Measurements from ENCODE around the gene SLC45A2. TPM values are rescaled to one million over a fixed set of nuclear protein-coding genes. Genes with fewer than 3 reads are reported as not detected.
"Not testable (repeated sequence)": the region's sequence is repeated elsewhere in the genome, so short reads cannot be mapped to it uniquely, and the experiment has no call there.

Gene SLC45A2
- total RNA-seq, 2 experiments from 2014 or later: not detected

DNA sequence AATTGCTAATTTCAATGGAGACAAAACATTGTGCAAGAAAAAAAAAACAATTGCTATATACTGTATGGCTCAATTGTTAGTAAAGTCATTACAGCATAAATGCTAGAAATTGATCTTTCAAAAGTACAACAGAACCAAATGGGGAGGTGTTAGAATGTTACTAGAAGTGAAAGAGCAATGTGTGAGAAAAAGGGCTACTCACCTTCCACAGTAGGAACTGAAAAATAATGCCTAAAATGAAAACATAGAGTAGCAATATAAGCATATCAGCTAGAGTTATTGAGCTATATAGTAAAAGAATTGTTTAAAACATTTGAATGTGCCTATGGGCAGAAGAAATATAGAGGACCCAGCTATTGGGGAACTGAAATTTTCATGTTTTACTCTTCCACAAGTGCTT is 59.2 kb downstream of the SLC45A2 start:
- ChIA-PET CTCF (no interaction called here), POLR2A (interaction anchor here (0.5 kb wide), 1 partner anchor 31 kb away, joined by 3 read pairs; no protein-coding TSS in a partner anchor)
- Histone ChIP-seq H3K4me1 (ENCODE audit: insufficient read depth, low read length) (no peaks in the 10 kb centered on the region), H3K4me3 (ENCODE audit: low read length) (no peak overlapping the region), H3K27ac (ENCODE audit: low read depth in 1 of 2, low read length in 2 of 2) (no peak overlapping the region), H3K9me3 (ENCODE audit: control insufficient read depth in 1 of 2, insufficient read depth in 1 of 2, low read length in 2 of 2) (no peaks in the 10 kb centered on the region), H3K36me3 (ENCODE audit: insufficient read depth, low read length) (no peaks in the 10 kb centered on the region), H3K27me3 (ENCODE audit: control insufficient read depth in 1 of 2, insufficient read depth in 2 of 2, low read length in 2 of 2) (peaks cover 3 to 8% of the 10 kb centered on the region in 2 experiments)
- Mint-ChIP-seq H3K4me3 (no peak overlapping the region), H3K9me3 (no peaks in the 10 kb centered on the region), H3K36me3 (ENCODE audit: low read depth) (no peaks in the 10 kb centered on the region), H3K27ac (no peak overlapping the region), H3K4me1 (ENCODE audit: low read depth) (no peaks in the 10 kb centered on the region), H3K27me3 (peaks cover 25% of the 10 kb centered on the region)
- intact Hi-C loops (cut with DNase I, micrococcal nuclease): no loop called here
- TF ChIP-seq, protein P1, sequence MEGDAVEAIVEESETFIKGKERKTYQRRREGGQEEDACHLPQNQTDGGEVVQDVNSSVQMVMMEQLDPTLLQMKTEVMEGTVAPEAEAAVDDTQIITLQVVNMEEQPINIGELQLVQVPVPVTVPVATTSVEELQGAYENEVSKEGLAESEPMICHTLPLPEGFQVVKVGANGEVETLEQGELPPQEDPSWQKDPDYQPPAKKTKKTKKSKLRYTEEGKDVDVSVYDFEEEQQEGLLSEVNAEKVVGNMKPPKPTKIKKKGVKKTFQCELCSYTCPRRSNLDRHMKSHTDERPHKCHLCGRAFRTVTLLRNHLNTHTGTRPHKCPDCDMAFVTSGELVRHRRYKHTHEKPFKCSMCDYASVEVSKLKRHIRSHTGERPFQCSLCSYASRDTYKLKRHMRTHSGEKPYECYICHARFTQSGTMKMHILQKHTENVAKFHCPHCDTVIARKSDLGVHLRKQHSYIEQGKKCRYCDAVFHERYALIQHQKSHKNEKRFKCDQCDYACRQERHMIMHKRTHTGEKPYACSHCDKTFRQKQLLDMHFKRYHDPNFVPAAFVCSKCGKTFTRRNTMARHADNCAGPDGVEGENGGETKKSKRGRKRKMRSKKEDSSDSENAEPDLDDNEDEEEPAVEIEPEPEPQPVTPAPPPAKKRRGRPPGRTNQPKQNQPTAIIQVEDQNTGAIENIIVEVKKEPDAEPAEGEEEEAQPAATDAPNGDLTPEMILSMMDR (IDR thresholded peaks at IDR 0.05): no peak
- no peak for DNase-seq
- ATAC-seq (ENCODE audit: poor library complexity): no peak

DNA sequence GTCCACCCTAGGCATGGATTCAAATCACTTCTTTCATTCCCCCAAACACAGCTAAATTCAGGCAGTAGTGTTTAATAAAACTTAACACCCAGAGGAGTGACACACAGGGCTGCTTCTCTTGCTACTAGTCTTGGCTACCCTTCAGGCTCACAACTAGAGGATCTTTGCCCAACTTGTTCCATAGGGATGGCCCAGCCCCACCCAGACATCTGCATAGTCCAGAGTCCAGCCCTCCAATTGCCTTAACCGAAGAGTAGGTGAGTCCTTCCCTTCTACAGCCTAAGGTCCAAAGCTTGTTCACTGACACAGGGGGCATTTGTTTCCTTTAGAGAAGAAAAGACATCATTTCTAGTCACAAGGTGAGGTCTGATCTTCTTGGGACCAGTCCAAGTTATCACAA is 63.5 kb downstream of the SLC45A2 start:
- DNase-seq (no peak), ATAC-seq (ENCODE audit: poor library complexity) (no peak)
- H3K9me3 ChIP-seq (ENCODE audit: control insufficient read depth in 1 of 2, insufficient read depth in 1 of 2, low read length in 2 of 2): peaks cover 3 to 6% of the 10 kb centered on the region in 2 experiments
- no peaks in the 10 kb centered on the region for H3K4me1 ChIP-seq (ENCODE audit: insufficient read depth, low read length)
- H3K27ac ChIP-seq (ENCODE audit: low read depth in 1 of 2, low read length in 2 of 2): no peak overlapping the region
- no peaks in the 10 kb centered on the region for H3K36me3 ChIP-seq (ENCODE audit: insufficient read depth, low read length)
- no peak overlapping the region for H3K4me3 Mint-ChIP-seq
- no peak overlapping the region for H3K4me3 ChIP-seq (ENCODE audit: low read length)
- peaks cover 17% of the 10 kb centered on the region for H3K9me3 Mint-ChIP-seq
- no peaks in the 10 kb centered on the region for H3K36me3 Mint-ChIP-seq (ENCODE audit: low read depth)
- TF ChIP-seq, protein P1 (IDR thresholded peaks at IDR 0.05): no peak
- intact Hi-C loops (cut with DNase I, micrococcal nuclease): no loop called here
- POLR2A ChIA-PET: no interaction called here
- H3K4me1 Mint-ChIP-seq (ENCODE audit: low read depth): no peaks in the 10 kb centered on the region
- CTCF ChIA-PET: no interaction called here
- peaks cover 7 to 13% of the 10 kb centered on the region in 2 experiments for H3K27me3 ChIP-seq (ENCODE audit: control insufficient read depth in 1 of 2, insufficient read depth in 2 of 2, low read length in 2 of 2)
- no peak overlapping the region for H3K27ac Mint-ChIP-seq
- peaks cover 33% of the 10 kb centered on the region for H3K27me3 Mint-ChIP-seq

DNA sequence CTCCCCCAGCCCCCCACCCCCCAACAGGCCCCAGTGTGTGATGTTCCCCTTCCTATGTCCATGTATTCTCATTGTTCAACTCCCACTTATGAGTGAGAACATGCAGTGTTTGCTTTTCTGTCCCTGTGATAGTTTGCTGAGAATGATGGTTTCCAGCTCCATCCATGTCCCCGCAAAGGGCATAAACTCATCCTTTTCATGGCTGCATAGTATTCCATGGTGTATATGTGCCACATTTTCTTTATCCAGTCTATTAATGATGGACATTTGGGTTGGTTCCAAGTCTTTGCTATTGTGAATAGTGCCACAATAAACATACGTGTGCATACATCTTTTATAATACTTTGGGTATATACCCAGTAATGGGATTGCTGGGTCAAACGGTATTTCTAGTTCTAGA is 69.6 kb downstream of the SLC45A2 start:
- H3K36me3 Mint-ChIP-seq (ENCODE audit: low read depth); H3K4me1 Mint-ChIP-seq (ENCODE audit: low read depth); intact Hi-C loops (cut with DNase I, micrococcal nuclease); ATAC-seq (ENCODE audit: poor library complexity); H3K27me3 ChIP-seq (ENCODE audit: control insufficient read depth in 1 of 2, insufficient read depth in 2 of 2, low read length in 2 of 2); DNase-seq; H3K27ac Mint-ChIP-seq; CTCF ChIA-PET; H3K36me3 ChIP-seq (ENCODE audit: insufficient read depth, low read length); H3K4me1 ChIP-seq (ENCODE audit: insufficient read depth, low read length); H3K27ac ChIP-seq (ENCODE audit: low read depth in 1 of 2, low read length in 2 of 2); H3K4me3 ChIP-seq (ENCODE audit: low read length); POLR2A ChIA-PET; H3K9me3 ChIP-seq (ENCODE audit: control insufficient read depth in 1 of 2, insufficient read depth in 1 of 2, low read length in 2 of 2); H3K4me3 Mint-ChIP-seq: not testable (repeated sequence)
- Mint-ChIP-seq H3K27me3 (peaks cover 11% of the 10 kb centered on the region), H3K9me3 (peaks cover 30% of the 10 kb centered on the region)

DNA sequence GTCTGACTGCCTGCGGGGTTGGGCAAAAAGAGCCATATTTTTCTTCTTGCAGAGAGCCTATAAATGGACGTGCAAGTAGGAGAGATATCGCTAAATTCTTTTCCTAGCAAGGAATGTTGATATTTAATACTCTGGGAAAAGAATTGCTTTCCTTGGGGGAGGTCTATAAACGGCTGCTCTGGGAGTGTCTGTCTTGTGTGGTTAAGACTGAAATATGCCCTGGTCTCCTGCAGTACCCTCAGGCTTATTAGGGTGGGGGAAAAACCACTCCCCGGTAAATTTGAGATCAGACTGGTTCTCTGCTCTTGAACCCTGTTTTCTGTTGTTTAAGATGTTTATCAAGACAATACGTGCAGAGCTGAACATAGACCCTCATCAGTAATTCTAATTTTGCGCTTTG is 78.2 kb downstream of the SLC45A2 start:
- H3K27me3 ChIP-seq (ENCODE audit: control insufficient read depth in 1 of 2, insufficient read depth in 2 of 2, low read length in 2 of 2); DNase-seq; intact Hi-C loops (cut with DNase I, micrococcal nuclease); H3K27me3 Mint-ChIP-seq; ATAC-seq (ENCODE audit: poor library complexity); POLR2A ChIA-PET; H3K27ac Mint-ChIP-seq; H3K4me3 ChIP-seq (ENCODE audit: low read length); H3K36me3 Mint-ChIP-seq (ENCODE audit: low read depth); CTCF ChIA-PET; H3K4me1 ChIP-seq (ENCODE audit: insufficient read depth, low read length); H3K27ac ChIP-seq (ENCODE audit: low read depth in 1 of 2, low read length in 2 of 2); H3K4me1 Mint-ChIP-seq (ENCODE audit: low read depth); H3K36me3 ChIP-seq (ENCODE audit: insufficient read depth, low read length); H3K4me3 Mint-ChIP-seq: not testable (repeated sequence)
- H3K9me3 Mint-ChIP-seq: peaks cover 24% of the 10 kb centered on the region
- peaks cover 16 to 22% of the 10 kb centered on the region in 2 experiments for H3K9me3 ChIP-seq (ENCODE audit: control insufficient read depth in 1 of 2, insufficient read depth in 1 of 2, low read length in 2 of 2)
